GM19455 (cell line): ENCODE data around the gene METTL8.
A peak's percentile ranks its signal among the peaks of the same experiment; 100 is the strongest.

Experiments used
- ATAC-seq: cut with Tn5 transposase; IDR thresholded peaks from one replicate; pipeline ENCODE4 v1.9.1; 2021; ENCODE audit not compliant: unreplicated experiment

The METTL8 gene, protein sequence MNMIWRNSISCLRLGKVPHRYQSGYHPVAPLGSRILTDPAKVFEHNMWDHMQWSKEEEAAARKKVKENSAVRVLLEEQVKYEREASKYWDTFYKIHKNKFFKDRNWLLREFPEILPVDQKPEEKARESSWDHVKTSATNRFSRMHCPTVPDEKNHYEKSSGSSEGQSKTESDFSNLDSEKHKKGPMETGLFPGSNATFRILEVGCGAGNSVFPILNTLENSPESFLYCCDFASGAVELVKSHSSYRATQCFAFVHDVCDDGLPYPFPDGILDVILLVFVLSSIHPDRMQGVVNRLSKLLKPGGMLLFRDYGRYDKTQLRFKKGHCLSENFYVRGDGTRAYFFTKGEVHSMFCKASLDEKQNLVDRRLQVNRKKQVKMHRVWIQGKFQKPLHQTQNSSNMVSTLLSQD

DNA sequence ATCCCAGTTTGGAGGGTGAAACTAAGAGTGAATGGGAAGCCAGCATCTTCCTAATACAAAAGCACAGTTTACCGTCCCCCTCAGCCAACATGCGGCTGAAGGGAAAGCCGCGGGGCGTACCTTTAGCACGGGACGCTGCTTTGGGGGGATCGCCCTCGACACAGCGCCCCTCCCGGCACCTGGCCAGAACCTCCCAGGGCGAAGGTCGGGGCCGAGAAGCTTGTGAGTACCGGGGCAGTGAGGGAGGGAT is at the start of gene METTL8:
Gene METTL8, minus strand, starts transcription at position 228 of the 250 bp plus-strand sequence. CDS start 41,805 bp downstream, outside the sequence.
- no peak for ATAC-seq

DNA sequence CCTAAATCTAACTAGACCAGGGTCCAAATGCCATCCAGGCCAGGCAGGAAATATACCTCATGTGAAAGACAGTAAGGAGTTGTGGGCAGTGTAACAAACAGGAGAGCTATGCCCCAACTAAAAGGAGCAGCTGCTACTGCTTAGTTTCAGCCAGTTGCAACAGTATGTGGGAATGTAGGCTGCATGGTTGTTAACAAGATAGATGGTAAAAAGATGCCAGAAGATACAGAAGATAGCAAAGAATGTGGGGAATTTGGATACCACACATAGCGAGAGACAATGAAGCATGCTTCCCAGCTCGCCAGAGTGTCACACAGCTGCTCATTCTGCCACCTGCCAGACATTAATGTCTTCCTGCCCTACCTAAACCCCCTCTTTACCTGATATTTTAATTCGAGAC is 49.1 kb upstream of the METTL8 start:
- ATAC-seq: no peak

DNA sequence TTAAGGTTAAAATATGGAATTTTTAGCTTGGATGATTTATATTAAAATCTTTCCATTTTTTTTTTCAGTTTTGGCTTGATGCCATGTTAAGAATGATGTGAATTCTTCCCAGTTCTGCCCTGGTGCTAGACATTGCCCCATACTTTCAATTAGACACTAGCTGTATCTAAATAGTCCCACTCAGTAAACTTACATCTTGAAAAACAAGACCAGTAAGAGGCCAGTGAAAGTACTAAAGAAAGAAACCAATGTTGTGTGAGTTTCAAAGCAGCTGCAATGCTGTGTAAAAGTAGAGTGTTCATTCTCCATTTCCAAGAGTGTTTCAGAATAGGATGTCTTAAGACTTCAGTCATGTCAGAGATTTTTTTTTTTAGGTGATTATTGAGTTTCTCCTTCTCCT is 48.5 kb upstream of the METTL8 start:
- ATAC-seq: peak; percentile 45

DNA sequence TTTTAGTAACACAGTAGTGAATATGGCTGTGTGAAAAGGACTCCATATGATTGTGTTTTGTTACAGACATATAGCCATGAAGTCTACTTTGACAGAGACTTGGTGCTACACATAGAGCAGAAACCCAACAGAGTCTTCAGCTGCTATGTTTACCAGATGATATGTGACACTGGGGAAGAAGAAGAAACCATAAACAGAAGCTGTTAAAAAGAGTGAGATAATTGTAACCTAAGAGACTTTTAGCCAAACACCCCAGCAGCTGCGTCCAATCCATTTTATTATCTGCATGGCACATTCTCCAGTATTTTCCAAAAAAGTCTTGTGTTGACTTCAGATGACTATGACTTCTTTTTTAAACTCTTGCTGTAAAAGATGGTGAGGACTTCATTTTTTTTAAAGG is 47.1 kb upstream of the METTL8 start:
- ATAC-seq: no peak

DNA sequence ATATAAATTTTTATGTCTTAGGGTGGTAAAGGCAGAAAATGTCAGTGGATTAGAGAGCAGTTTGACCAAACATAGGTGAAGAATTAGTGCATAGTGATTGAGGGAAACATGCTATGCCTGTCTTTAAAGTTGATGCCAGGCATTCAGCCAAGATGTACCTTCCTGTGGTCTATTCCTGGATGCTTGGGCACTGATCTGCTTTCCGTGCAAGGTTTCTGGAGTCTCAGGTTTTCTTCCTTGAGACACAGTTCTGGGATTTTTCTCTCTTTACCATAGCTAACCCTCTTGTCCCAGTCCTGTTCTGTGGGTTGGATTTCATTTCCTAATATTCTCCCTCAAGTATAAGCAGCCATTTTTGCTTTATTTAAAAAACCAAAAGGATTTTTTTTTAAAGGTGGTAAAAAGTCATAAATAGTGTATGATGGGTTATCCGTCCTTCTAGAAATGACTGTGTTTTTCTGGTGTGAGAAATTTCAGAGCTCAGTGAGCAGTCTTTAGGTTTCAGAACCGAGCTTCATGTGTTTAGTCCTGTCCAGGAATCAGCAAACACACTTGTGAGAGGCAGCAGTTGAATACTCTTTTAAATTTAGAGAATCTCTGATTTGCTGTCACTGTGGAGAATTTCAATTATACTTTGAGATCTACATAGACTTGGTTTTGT is 45.5 kb upstream of the METTL8 start:
- ATAC-seq: peak; percentile 61

DNA sequence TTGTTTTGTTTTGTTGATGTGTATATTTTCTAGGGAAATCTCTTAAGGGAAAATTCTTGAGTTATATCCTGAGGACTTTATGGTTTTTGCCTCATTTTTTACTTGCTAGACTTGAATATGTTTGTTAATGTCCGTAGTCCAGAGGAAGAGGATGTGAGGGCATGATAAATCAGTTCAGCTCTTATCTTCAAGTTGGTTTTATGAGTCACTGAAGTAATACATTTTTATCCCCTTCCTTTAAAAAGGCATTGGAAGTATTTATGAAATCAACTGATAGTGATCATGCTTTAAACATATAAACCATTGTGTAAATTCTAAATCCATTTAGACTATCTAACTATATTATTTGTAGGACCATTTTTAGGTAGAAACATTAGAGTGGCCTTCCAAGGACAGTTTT is 44.6 kb upstream of the METTL8 start:
- no peak for ATAC-seq

DNA sequence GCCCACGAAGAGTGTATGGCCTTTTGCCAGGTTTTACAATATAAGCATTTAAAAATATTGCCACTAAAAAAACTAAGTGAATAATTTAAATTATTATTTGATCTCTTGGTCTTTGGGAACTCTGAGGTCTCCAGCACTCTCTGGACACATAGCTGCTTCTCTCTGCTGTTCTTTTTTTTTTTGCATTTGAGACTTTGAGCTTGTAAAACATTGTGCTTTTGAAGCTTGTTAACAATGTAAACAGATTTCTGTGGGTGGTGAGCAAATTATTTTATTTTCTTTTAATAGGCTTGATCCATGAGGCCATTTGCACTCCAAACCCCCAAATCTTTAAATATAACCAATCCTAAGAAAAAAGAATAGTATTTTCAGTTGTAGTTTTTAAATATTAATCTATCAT is 42.2 kb upstream of the METTL8 start:
- no peak for ATAC-seq

DNA sequence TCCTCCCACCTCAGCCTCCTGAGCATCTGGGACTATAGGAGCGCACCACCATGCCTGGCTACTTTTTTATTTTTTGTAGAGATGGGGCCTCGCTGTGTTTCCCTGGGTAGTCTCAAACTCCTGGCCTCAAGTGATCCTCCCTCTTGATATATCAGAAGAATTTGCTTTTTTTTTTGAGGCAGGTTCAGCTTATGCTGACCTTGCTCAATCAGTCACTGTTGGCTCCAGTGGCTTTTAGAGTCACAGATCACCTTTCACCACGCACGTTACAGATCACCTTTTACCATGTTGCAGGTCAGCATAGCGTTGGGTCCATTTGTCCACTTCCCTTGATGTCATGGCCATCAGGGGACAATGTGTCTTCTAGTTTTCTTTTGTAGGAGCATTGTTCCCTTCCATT is 36.3 kb upstream of the METTL8 start:
- no peak for ATAC-seq

DNA sequence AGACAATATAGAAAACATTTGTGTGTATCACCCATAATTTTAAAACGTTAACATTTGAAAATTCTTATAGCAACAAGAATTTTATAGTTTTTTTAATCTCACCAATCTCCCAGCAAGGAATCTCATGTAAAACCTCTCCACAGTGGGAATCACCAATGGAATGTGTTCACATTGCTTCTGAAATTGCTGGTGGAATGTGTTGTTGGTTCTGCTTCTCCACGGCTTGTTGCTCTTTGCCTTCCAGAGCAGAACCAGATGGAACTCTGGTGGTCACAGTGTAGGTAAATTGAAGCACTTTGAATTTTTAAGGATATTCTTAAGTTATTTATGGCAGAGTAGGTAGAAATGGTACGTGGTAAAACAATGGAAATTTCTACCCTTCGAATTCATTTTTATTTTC is 35.4 kb upstream of the METTL8 start:
- no peak for ATAC-seq

DNA sequence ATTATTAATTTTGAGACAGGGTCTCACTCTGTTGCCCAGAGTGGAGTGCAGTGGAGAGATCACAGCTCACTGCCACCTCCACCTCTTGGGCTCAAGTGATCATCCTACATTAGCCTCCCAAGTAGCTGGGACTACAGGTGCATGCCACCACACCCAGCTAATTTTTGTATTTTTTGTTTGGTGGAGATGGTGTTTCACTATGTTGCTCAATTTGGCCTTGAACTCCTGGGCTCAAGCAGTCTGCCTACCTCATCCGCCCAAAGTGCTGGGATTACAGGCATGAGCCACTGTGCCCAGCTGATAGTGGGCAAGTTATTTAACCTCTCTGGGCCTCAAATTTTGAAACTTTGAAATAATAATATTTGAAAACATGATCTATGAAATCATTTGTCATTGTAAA is 26.7 kb upstream of the METTL8 start:
- no peak for ATAC-seq

DNA sequence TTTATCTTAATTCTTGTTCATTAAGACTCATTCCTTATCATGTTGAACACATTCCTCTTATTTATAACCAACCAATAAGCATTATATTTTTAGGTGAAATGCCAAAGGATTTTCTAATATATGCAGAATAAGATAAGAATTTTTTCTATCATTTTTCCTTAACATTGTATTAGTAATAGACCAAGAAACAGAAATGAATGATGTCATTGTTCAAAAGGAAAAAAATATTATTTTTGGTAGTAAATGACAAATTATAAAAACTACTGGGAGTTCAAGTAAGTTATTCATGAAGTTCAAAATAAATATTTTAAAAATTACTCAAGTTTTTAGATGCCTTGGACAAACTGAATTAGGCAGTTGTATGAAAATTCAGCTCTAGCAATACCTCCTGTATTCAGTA is 25.7 kb upstream of the METTL8 start:
- no peak for ATAC-seq

DNA sequence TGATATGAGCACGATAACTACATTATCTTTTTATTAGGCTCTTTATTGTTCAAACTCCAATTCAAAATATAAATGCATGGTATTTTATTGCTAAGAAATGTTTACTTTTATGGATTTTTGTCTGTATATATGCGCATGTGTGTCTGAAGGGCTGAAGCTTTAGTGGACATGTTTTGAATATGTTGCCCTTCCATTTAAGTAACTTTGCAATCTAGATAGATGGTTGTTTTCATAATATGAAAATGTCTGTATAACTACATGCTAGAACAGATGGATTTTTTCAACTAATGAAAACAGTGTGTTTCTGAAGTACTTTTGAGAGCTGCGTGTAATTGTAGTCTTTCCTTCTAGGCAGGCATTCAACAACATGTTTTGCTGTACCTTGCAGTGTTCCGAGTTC is 19.0 kb upstream of the METTL8 start:
- ATAC-seq: no peak

DNA sequence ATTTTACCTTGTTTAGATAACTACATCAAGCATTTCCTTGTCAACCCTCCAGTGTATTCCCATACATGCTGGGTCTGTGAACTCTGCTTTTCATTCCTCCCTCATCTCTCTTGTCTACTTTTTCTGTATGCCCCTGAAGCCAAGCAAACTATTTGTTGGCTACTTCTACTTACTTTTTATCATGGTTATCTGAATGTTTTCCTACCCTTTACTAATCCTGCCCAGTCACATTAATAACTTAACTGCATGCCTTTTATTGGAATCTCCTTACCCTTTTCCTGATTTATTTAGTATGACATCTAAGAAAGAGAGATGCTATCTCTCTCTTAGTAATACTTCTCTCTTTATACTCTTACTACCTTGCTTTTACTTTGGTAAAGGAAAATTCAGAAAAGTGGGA is 17.3 kb upstream of the METTL8 start:
- no peak for ATAC-seq

DNA sequence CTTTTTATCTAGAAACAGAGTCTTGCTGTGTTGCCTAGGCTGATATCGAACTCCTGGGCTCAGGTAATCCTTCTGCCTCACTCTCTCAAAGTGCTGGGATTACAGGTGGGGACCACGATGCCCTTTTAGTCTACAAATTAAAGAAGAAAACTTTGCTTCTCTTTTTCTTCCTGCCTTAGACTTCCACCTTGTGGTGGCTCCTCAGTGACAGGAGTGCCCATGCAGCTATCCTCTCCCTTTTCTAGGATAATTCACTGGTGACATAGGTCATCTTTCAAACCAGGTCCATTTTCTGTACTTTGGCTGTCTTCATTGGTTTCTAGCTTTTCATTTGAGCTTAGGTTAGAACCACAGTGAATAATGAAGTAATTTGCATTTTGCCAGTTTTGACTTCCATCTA is 13.9 kb upstream of the METTL8 start:
- no peak for ATAC-seq

DNA sequence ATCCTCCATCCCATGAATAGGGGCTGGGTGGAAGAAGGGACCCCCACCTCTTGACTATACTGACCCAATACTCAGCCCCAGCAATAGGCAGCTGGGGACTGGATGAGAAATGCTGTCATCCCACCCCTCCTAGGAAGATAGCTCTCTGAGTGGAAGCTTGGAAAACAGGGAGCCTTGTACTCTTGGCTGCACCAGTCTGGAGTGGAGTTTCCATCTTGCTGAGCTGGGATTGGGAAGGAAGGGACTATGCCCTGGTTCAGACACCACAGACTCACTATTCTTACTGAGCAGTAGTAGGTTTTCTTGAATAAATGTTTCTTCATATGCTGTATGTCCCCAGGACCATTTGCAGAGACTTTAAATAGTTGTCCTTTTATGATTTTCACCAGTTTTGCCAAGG is 7.7 kb upstream of the METTL8 start:
- no peak for ATAC-seq

DNA sequence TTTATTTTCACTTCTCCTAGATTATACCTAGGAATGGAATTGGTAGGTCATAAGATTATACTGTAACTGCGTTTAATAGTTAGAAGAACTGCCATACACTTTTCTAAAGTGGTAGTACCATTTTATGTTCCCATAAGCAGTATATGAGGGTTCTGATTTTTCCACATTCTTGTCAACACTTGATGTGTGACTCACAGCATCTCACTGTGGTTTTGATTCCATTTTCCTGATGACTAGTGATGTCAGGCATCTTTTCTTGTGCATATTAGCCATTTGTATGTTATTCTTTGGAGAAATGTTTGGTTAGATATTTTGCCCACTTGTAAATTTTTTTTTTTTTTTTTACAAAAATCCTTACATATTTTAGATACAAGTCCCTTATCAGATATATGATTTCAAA is 2.5 kb upstream of the METTL8 start:
- no peak for ATAC-seq

DNA sequence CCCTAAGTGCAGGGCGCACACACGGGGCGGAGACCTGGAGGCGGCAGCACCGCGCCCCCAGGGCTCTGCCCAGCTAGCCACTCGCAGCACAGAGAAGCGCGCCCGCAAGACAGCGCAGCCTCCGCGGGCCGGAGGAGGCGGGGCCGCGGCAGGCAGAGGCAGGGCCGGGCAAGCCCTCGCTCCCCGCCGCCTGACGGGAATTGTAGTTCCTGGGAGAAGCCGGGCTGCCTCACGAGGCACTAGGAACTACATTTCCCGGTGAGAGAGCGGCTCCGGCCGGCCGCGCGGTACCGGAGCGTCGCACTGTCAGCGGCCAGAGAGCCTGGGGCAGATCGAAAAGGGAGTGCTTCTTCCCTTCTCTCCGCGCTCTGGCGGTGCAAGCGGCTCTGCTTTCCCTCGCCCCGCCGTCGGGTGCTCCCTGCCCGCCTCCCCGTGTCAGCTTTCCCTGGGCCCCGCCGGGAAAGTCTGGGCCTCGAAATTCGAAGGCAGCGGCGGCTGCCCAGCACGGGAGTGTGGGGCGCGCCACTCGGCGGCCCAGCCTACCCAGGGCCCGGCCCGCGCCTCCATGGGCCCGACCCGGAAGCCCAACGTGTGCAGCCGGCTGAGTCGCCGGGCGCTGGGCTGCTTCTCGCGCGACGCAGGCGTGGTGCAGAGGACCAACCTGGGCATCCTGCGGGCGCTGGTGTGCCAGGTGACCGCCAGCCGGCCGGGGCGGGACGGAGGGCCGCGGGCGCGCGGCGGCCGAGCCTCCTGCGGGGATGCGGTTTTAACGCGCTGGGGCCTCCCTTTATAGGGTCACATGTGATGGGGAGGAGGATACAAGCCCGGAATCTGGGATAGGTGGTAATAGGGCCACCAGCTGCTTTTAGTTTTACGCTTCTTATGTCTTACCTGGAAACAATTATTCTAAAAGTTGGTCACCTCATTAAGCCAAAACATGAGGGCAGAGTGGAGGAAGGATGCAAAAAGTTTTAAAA is 511 bp upstream of the METTL8 start, which contains the start of gene DCAF17:
Gene DCAF17, plus strand, starts transcription at position 214 of the 977 bp plus-strand sequence. Its CDS starts 352 bp downstream, at position 566.
- ATAC-seq: peak; percentile 93

DNA sequence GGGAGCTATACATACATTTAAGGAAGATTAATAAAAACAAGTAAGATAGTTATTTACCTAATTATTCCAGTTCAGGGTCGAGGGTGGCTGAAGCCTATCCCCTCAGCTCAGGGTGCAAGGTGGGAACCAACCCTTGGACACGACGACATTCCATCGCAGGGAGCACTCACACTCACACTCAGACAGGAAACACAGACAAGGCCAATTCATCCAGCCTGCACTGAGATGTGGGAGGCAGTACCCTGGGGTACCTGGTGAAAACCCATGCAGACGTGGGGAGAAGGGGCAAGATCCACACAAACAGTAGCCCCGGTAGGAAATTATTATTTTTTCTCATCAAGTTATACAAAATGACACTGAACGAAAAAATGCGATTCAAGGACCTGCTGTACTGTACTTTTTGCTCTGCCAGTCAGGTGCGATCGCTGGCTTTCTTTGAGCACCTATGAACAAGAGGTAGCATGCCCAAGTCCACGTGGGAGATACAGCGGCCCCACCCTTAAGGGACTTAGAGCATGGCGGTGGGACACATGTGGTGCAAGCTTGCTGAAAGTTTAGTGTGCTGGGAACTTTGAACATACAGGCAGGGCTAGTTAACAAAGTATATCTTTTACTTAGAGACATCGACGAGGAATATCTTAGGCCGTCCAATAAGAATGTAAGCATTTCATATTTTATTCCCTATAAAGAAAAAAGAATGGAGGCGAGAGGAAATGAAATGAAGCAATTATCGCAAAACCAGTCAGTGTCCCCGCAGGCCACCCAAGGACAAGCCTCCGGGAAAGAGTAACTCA is 624 bp downstream of the METTL8 start:
- ATAC-seq: peak; percentile 18

DNA sequence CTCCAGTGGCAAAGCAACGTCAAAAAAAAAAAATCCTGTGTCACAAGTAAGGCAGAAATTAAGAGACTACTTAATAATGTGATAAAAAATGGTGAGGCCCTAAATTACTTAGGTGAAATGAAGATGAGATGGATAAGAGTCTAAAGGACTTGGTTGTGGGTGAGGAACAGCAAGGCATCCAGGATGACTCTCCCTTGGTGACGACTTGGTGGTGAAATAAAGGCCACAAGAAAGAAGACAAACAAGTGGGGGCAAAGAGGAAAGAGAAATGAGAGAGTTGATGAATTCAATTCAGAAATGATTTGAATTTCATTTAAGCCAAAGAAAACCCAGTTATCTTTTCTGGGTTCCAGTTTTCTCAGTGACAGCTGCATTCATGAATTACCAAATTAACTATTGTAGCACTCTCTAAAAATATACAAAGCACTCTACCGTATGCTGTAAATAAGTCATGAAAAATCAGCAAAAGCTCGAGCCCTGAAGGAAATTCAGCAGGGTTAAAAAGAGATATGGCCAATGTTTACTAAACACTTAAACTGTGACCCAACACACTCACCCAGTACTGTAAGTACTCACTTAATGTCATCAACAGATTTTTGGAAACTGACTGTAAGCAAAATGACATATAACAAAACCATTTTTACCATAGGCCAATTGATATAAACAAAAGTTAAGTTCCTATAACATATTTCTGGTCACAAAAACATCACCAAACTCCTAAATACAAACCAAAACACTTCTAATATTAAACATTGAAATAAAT is 1.4 kb downstream of the METTL8 start:
- no peak for ATAC-seq

DNA sequence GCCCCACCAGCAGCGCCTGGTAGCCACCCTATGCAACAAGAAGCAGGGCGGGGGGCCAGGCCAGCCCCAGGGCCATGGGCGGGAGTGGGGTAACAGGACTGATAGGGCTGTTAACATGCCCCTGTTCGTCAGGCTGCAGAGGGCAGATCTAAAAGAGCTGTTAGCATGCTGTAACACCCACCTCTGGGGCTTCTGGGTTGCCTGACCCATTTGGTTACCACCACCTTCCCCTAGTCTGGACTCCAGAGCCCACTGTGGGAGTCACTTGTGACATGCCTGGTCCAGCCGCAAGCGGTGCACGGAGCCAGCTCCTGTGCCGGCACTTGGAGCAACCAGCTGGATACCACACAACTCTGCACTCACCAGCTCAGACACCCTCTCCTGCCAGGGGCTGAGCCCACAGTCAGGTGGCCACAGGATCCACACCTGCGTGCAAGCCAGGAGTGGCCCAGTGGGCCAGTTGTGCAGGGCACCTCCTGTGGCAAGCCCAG is 2.1 kb downstream of the METTL8 start:
- no peak for ATAC-seq
